BJ (cell line): ENCODE data around the gene ORC6. TPM values are rescaled to one million over a fixed set of nuclear protein-coding genes. Genes with fewer than 3 reads are reported as not detected.

Experiments
- CTCF ChIA-PET: fragments of 350-600 bp; formaldehyde crosslinking; extraction: SDS; loops from one replicate; lab custom pipeline; 2021; ENCODE audit warnings: antibody characterized with exemption, inconsistent platforms; lab: Yijun Ruan, JAX
- POLR2A ChIA-PET: fragments of 300-600 bp; sonication (Branson Sonifier 250); formaldehyde crosslinking; extraction: SDS; loops from one replicate; lab custom pipeline; 2021; ENCODE audit warnings: antibody characterized with exemption; lab: Charles Lee
- DNase-seq: peaks from one replicate; pipeline ENCODE4 v3.0.0-alpha.2; 2011; ENCODE audit warnings: low read depth
- H3K27me3 ChIP-seq: 2 replicates; pipeline ENCODE4 v1.6.0; 2011; ENCODE audit warnings: low read length; ENCODE audit not compliant: control insufficient read depth, insufficient read depth
- H3K36me3 ChIP-seq: 2 replicates; pipeline ENCODE4 v1.5.1; 2011; ENCODE audit warnings: low read length; ENCODE audit not compliant: control insufficient read depth, insufficient read depth
- H3K4me3 ChIP-seq: 2 replicates; pipeline ENCODE4 v1.5.1; 2011; ENCODE audit warnings: low read depth, mild to moderate bottlenecking, control low read depth, low read length
- CTCF ChIP-seq: IDR thresholded peaks from 2 replicates; pipeline ENCODE4 v1.5.1; 2011; ENCODE audit warnings: low read depth, mild to moderate bottlenecking, control low read depth, inconsistent platforms, low read length, moderate library complexity; ENCODE audit not compliant: insufficient read depth
- polyA plus RNA-seq: library from polyadenylated mRNA; depleted of rRNA; stranded (reverse); fragments of >200 nt; gene quantifications from 2 replicates; pipeline ENCODE4 v1.2.3, GENCODE V29; 2011

Gene ORC6
- polyA plus RNA-seq, 1 experiment: 8.0 TPM

- ChIA-PET CTCF (interaction anchor here (1.1 kb wide), 1 partner anchor 9 kb away, joined by 3 read pairs; no protein-coding TSS in a partner anchor), POLR2A (no interaction called here)
- TF ChIP-seq CTCF: no peak
- no peak overlapping the region for H3K4me3 ChIP-seq
- H3K36me3 ChIP-seq: no peaks in the 10 kb centered on the region
- no peaks in the 10 kb centered on the region for H3K27me3 ChIP-seq
- no peak for DNase-seq
These were observed 24.2 kb downstream of the ORC6 start for GRCh38 chr16:46713634-46714033.

GRCh38 chr16:46714797-46715591 is 25.5 kb downstream of the ORC6 start:
- DNase-seq: no peak
- H3K36me3 ChIP-seq: no peaks in the 10 kb centered on the region
- no peak for TF ChIP-seq CTCF
- no peaks in the 10 kb centered on the region for H3K27me3 ChIP-seq
- no peak overlapping the region for H3K4me3 ChIP-seq
- POLR2A ChIA-PET: no interaction called here
- CTCF ChIA-PET: no interaction called here

DNA sequence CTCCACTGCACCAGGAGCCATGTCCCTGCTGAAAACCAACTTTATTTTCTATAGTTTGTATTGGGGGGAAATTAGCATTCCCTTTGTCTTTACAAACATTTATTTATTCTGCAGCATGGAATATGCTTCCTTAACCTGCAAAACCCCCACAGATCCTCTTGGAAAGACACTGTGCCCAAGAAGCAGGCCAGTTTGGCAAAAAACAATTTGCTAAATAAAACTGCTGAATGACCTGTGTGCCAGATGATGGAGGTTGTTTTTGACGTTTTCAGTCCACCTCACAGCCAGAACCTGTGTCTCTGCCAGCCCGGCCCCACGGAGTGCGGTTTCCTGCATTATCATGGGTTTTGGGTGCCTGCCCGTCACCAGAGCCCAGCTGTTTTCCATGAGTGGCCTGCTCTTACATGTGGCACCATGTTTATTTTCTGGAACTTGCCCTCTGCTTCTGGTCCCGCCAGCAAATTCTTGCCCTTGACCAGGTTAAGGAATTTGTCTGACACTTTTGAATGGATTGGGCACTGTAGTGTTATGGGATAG is 26.4 kb downstream of the ORC6 start:
- H3K36me3 ChIP-seq: no peaks in the 10 kb centered on the region
- no peaks in the 10 kb centered on the region for H3K27me3 ChIP-seq
- CTCF ChIA-PET: no interaction called here
- no peak for DNase-seq
- no peak for TF ChIP-seq CTCF
- no peak overlapping the region for H3K4me3 ChIP-seq
- POLR2A ChIA-PET: no interaction called here

DNA sequence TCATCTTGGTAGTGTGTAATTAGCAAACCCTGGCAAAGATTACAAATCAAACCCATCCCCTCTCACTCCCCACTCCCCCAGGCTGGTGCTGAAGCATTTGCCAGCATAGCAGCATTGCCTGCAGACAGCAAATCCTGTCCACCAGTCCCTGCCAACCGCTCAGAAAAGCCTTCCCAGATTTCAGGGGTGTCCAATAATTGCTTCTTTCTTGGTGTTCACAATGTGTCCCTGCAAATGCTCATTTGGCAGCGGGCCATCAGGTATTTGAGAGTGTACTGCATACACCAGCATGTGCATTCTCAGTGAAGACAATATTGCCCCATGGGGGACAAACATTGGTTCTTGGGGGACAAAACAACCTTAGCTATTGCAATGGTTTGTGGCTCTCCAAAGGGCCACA is 28.2 kb downstream of the ORC6 start:
- ChIA-PET POLR2A (no interaction called here), CTCF (no interaction called here)
- DNase-seq: no peak
- TF ChIP-seq CTCF: no peak
- no peaks in the 10 kb centered on the region for H3K27me3 ChIP-seq
- H3K36me3 ChIP-seq: no peaks in the 10 kb centered on the region
- no peak overlapping the region for H3K4me3 ChIP-seq

DNA sequence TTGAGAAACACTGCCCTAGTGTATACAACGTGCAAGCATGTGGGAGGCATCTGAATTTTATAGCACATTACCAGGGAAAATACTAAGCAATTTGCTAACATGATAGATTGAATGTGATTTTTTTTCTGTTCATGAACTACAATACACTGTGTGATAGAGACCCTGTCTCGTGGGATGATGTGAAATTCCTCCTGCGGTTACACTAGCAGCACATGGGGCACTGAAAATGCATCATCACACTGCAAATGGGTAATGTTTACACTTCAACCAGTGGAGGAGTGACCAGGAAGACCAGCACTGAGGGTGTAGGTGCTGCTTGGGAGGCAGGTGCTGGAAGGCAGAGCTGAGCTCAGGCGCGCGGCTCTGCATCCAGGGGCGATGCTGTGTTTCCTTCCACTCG is 28.8 kb downstream of the ORC6 start:
- CTCF ChIA-PET: no interaction called here
- Histone ChIP-seq H3K36me3 (no peaks in the 10 kb centered on the region), H3K27me3 (no peaks in the 10 kb centered on the region), H3K4me3 (no peak overlapping the region)
- POLR2A ChIA-PET: no interaction called here
- no peak for DNase-seq
- TF ChIP-seq CTCF: no peak
